Epithelial cell of esophagus (primary cell): ENCODE measurements around the gene RNF220.

Experiments used
- DNase-seq: peaks from one replicate; pipeline ENCODE4 v3.0.0; 2010; ENCODE audit warnings: low read depth
- H3K4me3 ChIP-seq: 2 replicates; pipeline ENCODE4 v1.5.1; 2011; ENCODE audit warnings: mild to moderate bottlenecking, low read length, control low read depth
- TF ChIP-seq, protein P1 (sequence below): IDR thresholded peaks from 2 replicates; pipeline ENCODE4 v1.5.1; 2011; ENCODE audit warnings: low read depth, mild to moderate bottlenecking, low read length, control low read depth, inconsistent platforms; ENCODE audit not compliant: insufficient read depth; ENCODE audit errors: missing control alignments

The RNF220 gene

DNA sequence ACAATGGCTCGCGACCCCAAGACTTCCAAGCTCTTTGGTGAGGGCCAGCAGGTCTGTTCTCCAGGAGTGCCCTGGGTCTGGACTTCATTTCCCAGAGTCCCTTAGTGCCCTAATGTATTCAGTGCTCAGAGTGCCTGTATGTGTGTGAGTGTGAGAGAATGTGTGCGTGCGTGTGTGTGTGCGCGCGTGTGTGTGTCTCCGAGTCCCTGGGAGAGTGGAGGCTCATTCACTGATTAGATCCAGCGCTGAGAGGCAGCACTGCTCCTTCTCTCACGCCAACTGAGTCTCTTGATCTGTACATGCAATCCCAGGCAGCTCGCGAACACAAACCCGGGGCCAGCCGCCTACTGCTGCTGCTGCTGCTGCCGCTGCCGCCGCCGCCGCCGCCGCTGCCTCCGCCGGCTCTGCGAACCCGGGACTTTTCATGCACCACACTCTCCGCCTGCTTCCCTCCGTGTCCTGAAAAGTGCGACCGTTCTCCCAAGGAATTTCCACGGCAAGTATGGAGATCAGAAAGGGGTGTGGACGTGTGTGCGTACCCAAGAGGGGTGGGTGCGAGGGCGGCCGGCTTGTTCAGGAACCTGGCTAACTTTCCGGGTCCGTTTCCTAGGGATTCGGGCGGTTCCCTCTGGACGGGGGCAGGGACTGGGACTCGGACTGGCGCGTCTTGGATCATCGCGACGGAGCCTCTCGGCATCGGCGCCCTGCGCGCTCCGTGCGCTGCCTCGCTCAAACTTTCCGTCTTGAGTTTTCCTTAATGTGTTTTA, at the start of gene RNF220:
TSS of gene RNF220 (plus strand) at position 225 of the 767 bp plus-strand sequence.
- TF ChIP-seq, protein P1, sequence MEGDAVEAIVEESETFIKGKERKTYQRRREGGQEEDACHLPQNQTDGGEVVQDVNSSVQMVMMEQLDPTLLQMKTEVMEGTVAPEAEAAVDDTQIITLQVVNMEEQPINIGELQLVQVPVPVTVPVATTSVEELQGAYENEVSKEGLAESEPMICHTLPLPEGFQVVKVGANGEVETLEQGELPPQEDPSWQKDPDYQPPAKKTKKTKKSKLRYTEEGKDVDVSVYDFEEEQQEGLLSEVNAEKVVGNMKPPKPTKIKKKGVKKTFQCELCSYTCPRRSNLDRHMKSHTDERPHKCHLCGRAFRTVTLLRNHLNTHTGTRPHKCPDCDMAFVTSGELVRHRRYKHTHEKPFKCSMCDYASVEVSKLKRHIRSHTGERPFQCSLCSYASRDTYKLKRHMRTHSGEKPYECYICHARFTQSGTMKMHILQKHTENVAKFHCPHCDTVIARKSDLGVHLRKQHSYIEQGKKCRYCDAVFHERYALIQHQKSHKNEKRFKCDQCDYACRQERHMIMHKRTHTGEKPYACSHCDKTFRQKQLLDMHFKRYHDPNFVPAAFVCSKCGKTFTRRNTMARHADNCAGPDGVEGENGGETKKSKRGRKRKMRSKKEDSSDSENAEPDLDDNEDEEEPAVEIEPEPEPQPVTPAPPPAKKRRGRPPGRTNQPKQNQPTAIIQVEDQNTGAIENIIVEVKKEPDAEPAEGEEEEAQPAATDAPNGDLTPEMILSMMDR: no peak
- DNase-seq: peak; percentile 58
- peak within 1 kb of the TSS; percentile 47 for H3K4me3 ChIP-seq

DNA sequence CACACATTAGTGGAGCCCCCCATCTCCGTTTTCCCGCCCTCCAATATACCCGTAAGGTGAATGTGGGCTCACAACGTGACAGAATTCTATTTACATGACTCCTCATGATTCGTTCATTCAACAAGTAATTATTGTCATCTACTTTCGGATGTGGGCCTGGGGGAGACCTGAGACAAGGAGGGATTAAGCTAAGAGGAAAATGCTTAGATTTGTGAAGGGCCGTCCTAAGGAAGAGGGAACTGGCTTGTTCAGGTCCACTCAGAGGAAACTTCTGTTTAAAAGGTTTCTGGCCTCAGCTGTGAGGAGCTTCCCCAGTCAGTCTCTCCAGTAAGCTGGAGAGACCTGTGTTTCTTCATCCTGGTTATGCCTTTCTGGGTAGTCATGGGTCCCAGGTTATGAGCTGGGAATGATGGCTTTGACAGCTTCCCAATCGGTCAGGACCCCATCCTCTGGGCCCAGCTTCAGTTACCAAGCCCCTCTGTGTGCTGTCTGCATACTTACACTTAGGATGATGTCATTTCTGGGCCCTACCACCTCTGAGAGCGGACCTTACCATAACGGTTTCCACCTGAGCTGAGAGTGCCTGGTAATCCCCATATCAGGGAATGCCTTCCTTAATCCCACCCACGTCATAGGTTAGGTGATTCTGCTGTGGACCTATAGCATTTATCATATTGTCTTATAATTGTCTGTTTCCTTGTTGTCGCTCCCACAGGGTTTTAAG, 49.3 kb upstream of the RNF220 start:
- TF ChIP-seq, protein P1: no peak
- no peak for DNase-seq
- H3K4me3 ChIP-seq: peak overlapping the region; percentile 36

DNA sequence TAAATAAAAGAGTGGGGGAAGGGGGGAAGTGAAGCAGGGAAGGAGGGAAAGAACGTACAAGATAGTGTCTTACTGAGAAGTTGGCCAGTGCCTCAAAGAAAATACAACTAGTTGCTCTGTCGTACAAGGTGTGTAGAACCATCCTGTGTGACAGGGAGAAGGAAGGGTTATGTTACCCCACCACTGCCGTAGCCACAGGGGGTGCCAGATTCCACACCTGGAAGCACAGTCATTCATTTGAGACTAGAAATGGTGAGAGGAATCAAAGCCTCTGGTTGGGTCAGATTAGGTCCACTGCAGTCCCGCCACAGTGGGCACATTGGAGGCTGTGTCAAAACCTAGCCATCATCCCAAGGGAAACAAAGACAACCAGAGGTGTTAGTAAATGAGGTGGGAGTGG, 47.3 kb upstream of the RNF220 start:
- TF ChIP-seq, protein P1: no peak
- H3K4me3 ChIP-seq: no peak overlapping the region
- DNase-seq: no peak

DNA sequence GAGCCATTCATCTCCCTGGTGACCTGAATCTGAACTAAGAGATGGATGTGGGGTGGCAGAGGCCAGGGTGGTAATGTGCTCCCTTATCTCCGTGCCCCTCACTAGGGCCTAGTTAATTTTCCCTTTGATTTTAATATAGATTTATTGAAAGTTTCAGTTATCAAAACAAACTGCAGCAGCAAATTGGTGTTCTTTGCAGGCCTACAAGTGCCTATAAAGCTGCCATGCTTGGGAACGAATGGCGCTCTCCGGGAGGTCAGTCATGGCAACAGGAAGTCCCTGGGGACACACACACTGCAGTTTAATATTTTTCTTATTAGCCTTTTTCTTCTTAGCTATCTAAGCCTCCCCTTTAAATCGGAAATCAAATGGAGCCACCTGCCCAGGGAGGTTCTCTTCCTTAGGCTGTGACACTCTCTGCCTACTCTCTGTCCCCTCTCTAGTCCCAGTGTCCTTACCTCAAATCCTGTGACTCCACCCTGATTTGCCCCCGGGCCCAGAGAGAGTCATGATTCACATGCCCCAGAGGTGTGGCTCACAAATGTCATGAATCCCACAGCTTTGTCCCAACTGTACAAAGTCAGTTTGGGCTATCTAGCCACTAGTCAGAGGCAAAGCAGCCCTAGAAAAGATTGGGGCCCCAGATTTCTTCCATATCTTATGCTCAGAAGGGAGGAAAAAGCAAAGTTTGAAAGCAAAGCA, 45.7 kb upstream of the RNF220 start:
- H3K4me3 ChIP-seq: no peak overlapping the region
- DNase-seq: peak; percentile 21

DNA sequence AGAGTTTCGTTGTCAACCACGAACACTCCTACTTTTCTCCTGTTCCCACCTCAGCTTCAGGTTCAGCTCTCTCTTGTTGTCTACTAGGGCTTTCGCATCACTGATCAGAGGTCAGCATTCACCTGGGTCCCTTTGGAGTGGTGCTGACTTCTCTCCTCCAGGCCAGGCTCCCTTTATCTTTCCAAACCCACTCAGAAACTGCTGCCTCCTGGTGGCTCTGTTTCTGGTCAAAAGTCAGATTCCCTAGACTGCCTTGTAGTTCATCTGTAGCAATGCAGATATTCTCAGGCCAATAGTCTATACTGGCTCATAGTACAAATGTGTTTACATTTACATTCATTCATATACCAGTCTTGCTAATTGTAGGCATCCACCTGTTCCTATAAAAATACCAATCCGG, 43.6 kb upstream of the RNF220 start:
- peak; percentile 17 for DNase-seq
- H3K4me3 ChIP-seq: no peak overlapping the region
- TF ChIP-seq, protein P1: peak; percentile 25

More for the DNA sequence above, 45.7 kb upstream of the RNF220 start:
- TF ChIP-seq, protein P1: no peak

DNA sequence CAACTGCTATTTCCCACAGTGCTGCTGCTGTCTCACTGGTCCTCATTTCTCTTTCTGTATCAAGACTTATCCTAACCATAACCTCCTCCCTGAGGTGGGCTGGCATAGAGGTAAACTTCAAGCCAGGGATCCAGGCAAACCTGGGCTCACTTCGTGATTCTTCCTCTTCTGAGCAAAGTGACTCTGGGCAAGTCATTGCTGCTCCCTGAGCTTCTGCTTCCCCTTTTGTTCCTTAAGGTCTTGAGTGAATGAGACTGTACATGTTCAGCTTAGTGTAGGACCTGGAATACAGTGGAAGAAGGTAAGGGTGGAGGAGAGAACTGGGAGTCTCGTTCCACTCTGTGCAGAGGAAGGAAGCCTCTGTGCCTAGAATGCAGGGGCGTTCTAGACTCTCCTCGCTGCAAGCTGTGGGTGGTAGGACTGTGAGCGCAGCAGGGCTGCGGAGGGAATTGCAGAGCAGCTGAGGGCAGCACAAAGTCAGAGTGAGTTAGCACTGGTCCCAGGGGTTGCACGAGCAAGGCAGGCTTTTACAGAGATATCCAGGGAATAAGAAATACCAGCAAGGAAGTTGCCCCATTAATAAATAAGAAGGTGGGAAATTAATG, 38.6 kb upstream of the RNF220 start:
- TF ChIP-seq, protein P1: no peak

More for the DNA sequence above, 38.6 kb upstream of the RNF220 start:
- no peak for DNase-seq
- no peak overlapping the region for H3K4me3 ChIP-seq
